ENCODE data around the gene CAMTA1.

The CAMTA1 gene

GRCh38 chr1:7770997-7771822, 986.0 kb downstream of the CAMTA1 start, which contains the start of gene VAMP3:
TSS of gene VAMP3 (plus strand) at chr1:7771296. CDS start at chr1:7771384, 88 bp downstream.
- no peak for TF ChIP-seq CTCF (conservative IDR thresholded peaks at IDR 0.05; ENCODE audit: low read depth, low read length)
- peak; percentile 78 for DNase-seq (ENCODE audit: low read depth)
- peak within 1 kb of the TSS; percentile 79 for H3K4me3 ChIP-seq (ENCODE audit: low read depth, low read length)

- peak; percentile 38 for DNase-seq (ENCODE audit: low read depth)
- no peak for TF ChIP-seq CTCF (conservative IDR thresholded peaks at IDR 0.05; ENCODE audit: low read depth, low read length)
Observed at GRCh38 chr1:7771823-7772299, 986.6 kb downstream of the CAMTA1 start.

GRCh38 chr1:7777591-7777990, 992.3 kb downstream of the CAMTA1 start:
- TF ChIP-seq CTCF (conservative IDR thresholded peaks at IDR 0.05; ENCODE audit: low read depth, low read length), result no peak
- no peak overlapping the region for H3K4me3 ChIP-seq (ENCODE audit: low read depth, low read length)
- DNase-seq (ENCODE audit: low read depth), result no peak

More at GRCh38 chr1:7771823-7772299, 986.6 kb downstream of the CAMTA1 start:
- H3K4me3 ChIP-seq (ENCODE audit: low read depth, low read length), result peak overlapping the region; percentile 79

- DNase-seq (ENCODE audit: low read depth), result no peak
- no peak for TF ChIP-seq CTCF (conservative IDR thresholded peaks at IDR 0.05; ENCODE audit: low read depth, low read length)
- no peak overlapping the region for H3K4me3 ChIP-seq (ENCODE audit: low read depth, low read length)
Observed at GRCh38 chr1:7778133-7778628, 992.9 kb downstream of the CAMTA1 start.

GRCh38 chr1:7780976-7781375, 995.7 kb downstream of the CAMTA1 start:
- TF ChIP-seq CTCF (conservative IDR thresholded peaks at IDR 0.05; ENCODE audit: low read depth, low read length), result no peak
- no peak overlapping the region for H3K4me3 ChIP-seq (ENCODE audit: low read depth, low read length)
- DNase-seq (ENCODE audit: low read depth), result no peak

- H3K4me3 ChIP-seq (ENCODE audit: low read depth, low read length), result no peak overlapping the region
- no peak for TF ChIP-seq CTCF (conservative IDR thresholded peaks at IDR 0.05; ENCODE audit: low read depth, low read length)
Observed at GRCh38 chr1:7781501-7781900, 996.2 kb downstream of the CAMTA1 start.

More at GRCh38 chr1:7781501-7781900, 996.2 kb downstream of the CAMTA1 start:
- DNase-seq (ENCODE audit: low read depth), result no peak

All from choroid plexus epithelial cell (primary cell).